Testis (tissue), 2 donors: Measurements from ENCODE around the gene INTS3.

Experiments used
- POLR2A ChIP-seq: fragments of 450-650 bp; IDR thresholded peaks from one replicate; pipeline ENCODE4 v1.6.1; 2017; ENCODE audit warnings: antibody characterized with exemption, mild to moderate bottlenecking, moderate library complexity
- TF ChIP-seq, protein P1 (sequence below), 3 experiments: fragments of 450-650 bp in 2 of 3; fragments of 200-600 bp in 1 of 3; sonication (generic) in 1 of 3; IDR thresholded peaks; one replicate each; pipeline ENCODE4 v1.5.1; 2016 to 2019; ENCODE audit warnings: antibody characterized with exemption in 3 of 3, mild to moderate bottlenecking in 2 of 3, moderate library complexity in 1 of 3

DNA sequence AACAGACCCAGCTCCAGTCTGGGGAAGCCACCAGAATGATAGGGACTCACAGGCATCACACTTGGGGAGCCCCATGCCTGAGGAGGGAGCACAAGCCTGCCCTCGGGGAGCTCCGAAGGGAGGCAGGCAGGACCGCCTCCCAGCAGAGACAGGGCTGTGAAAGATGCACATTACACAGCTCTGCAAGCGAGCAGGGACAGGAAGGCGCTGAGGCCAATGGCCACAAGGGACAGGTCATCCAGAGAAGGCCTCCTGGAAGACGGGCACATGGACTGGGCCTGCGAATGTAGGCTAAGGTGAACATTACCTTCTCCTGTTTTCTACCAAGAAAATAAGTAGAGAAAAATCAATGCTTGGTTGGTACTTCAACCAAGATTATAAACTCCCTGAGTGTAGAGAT lies 45.1 kb upstream of the INTS3 start:
- TF ChIP-seq, protein P1, sequence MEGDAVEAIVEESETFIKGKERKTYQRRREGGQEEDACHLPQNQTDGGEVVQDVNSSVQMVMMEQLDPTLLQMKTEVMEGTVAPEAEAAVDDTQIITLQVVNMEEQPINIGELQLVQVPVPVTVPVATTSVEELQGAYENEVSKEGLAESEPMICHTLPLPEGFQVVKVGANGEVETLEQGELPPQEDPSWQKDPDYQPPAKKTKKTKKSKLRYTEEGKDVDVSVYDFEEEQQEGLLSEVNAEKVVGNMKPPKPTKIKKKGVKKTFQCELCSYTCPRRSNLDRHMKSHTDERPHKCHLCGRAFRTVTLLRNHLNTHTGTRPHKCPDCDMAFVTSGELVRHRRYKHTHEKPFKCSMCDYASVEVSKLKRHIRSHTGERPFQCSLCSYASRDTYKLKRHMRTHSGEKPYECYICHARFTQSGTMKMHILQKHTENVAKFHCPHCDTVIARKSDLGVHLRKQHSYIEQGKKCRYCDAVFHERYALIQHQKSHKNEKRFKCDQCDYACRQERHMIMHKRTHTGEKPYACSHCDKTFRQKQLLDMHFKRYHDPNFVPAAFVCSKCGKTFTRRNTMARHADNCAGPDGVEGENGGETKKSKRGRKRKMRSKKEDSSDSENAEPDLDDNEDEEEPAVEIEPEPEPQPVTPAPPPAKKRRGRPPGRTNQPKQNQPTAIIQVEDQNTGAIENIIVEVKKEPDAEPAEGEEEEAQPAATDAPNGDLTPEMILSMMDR (IDR thresholded peaks at IDR 0.05): no peak
- no peak for TF ChIP-seq POLR2A
